Activated CD4-positive, alpha-beta T cell treated with anti-CD3 and anti-CD28 coated beads for 36 hours (primary cell): Measurements from ENCODE around the gene FCSK. TPM values are rescaled to one million over a fixed set of nuclear protein-coding genes. Genes with fewer than 3 reads are reported as not detected.
"Not testable (repeated sequence)": the region's sequence is repeated elsewhere in the genome, so short reads cannot be mapped to it uniquely, and the experiment has no call there.

Source experiments
- ATAC-seq: fragments of 200-7000 bp; cut with Tn5 transposase; one replicate; pipeline ENCODE4 v1.10.0; 2021; ENCODE audit warnings: mild to moderate bottlenecking, moderate library complexity
- CTCF ChIA-PET: fragments of 350-600 bp; sonication (Branson Sonifier 250); formaldehyde crosslinking; loops from one replicate; lab custom pipeline; 2021; ENCODE audit warnings: antibody characterized with exemption; lab: Charles Lee
- POLR2A ChIA-PET: fragments of 350-600 bp; sonication (Branson Sonifier 250); formaldehyde crosslinking; loops from one replicate; lab custom pipeline; 2021; ENCODE audit warnings: antibody characterized with exemption, inconsistent platforms; lab: Charles Lee
- DNase-seq: peaks from one replicate; pipeline ENCODE4 v3.0.0-alpha.2; 2020
- H3K27ac Mint-ChIP-seq: one replicate; pipeline ENCODE4 v1.8.0; 2021; ENCODE audit warnings: mixed read lengths
- H3K27me3 Mint-ChIP-seq: one replicate; pipeline ENCODE4 v1.8.0; 2021; ENCODE audit warnings: mixed read lengths
- H3K36me3 Mint-ChIP-seq: one replicate; pipeline ENCODE4 v1.8.0; 2021; ENCODE audit warnings: low read depth, mixed read lengths
- H3K4me1 Mint-ChIP-seq: one replicate; pipeline ENCODE4 v1.8.0; 2021; ENCODE audit warnings: mixed read lengths
- H3K4me3 Mint-ChIP-seq: one replicate; pipeline ENCODE4 v1.8.0; 2021; ENCODE audit warnings: mild to moderate bottlenecking, moderate library complexity, mixed read lengths
- H3K9me3 Mint-ChIP-seq: one replicate; pipeline ENCODE4 v1.8.0; 2021; ENCODE audit warnings: low read depth, mixed read lengths
- intact Hi-C, 2 experiments: fragments of 100-400 bp; cut with DNase I in 1 of 2; cut with micrococcal nuclease in 1 of 2; formaldehyde crosslinking; loops; one replicate each; pipeline versions ENCODE4 v1.14.2 to v1.15.1; 2022 to 2024; cut with DNase I, micrococcal nuclease
- total RNA-seq, 2 experiments: library from RNA; stranded (reverse); gene quantifications; one replicate each; pipeline ENCODE4 v1.2.3, GENCODE V29; 2021

FCSK gene
- total RNA-seq, 2 experiments from 2014 or later: 10.3 to 13.4 TPM

DNA sequence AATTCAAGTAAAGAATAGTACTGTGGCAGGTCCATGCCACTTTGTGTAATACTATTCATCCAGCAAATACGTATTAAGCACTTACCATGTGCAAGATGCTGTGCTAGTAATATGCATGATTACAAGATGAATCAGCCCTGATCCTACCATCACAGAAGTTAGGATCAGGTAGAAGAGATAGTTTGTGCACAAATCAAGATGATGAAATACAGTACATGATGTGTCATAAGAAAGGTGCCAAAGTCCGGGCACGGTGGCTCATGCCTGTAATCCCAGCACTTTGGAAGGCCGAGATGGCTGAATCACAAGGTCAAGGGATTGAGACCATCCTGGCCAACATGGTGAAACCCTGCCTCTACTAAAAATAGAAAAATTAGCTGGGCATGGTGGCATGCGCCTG lies 58.1 kb downstream of the FCSK start:
- ChIA-PET CTCF (interaction anchor here (0.8 kb wide), 1 partner anchor 23 kb away, joined by 3 read pairs; no protein-coding TSS in a partner anchor), POLR2A (no interaction called here)
- H3K4me3 Mint-ChIP-seq: no peak overlapping the region
- no peak for ATAC-seq
- peaks cover 33% of the 10 kb centered on the region for H3K36me3 Mint-ChIP-seq
- no peaks in the 10 kb centered on the region for H3K27me3 Mint-ChIP-seq
- intact Hi-C loops: no loop called here
- no peaks in the 10 kb centered on the region for H3K9me3 Mint-ChIP-seq
- H3K27ac Mint-ChIP-seq: no peak overlapping the region
- peaks cover 8% of the 10 kb centered on the region for H3K4me1 Mint-ChIP-seq
- DNase-seq: no peak

DNA sequence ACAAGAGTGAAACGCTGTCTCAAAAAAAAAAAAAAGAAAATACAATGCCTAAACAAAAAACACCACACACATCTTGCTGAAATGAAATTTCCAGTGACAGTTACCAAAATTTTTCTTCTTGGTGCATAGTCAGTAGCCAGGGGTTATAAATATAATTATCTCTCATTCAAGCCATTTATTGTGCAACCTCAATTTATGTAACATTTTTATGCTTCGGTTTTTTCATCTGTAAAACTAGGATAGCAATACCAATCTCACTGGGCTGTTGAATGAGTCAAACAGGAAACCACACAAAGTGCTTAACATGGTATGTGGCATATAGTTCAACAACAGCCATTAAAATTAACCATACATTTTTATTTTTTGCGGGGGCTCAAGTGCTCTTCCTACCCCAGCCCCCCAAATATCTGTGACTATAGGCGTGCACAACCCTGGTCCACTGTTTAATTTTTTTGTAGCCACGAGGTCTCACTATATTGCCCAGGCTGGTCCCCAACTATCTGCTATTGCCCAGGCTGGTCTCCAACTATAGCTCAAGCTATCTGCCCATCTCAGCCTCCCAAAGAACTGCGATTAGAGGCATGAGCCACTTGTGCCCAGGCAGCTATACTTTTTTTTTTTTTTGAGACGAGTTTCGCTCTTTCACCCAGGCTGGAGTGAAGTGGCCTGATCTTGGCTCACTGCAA lies 66.4 kb downstream of the FCSK start:
- H3K4me1 Mint-ChIP-seq: peaks cover 28% of the 10 kb centered on the region
- ChIA-PET POLR2A (interaction anchor here (0.6 to 4.5 kb wide), 4 partner anchors 44 to 266 kb away, joined by 3 to 19 read pairs (median 4); partner anchors contain the start of genes AARS1 and DDX19A), CTCF (no interaction called here)
- no peaks in the 10 kb centered on the region for H3K9me3 Mint-ChIP-seq
- peak overlapping the region; percentile 33 for H3K4me3 Mint-ChIP-seq
- H3K27me3 Mint-ChIP-seq: no peaks in the 10 kb centered on the region
- intact Hi-C loops: loop anchor here (5.0 to 10.0 kb wide), 5 partner anchors 217 to 1096 kb away; partner anchors contain the start of genes CMTR2 (in 1 of the 2), CYB5B (in 1 of the 2), EXOSC6 (in 1 of the 2) and PDPR (in 1 of the 2)
- H3K27ac Mint-ChIP-seq: peak overlapping the region; percentile 65
- peaks cover 27% of the 10 kb centered on the region for H3K36me3 Mint-ChIP-seq
- DNase-seq (no peak), ATAC-seq (peak; percentile 48)

DNA sequence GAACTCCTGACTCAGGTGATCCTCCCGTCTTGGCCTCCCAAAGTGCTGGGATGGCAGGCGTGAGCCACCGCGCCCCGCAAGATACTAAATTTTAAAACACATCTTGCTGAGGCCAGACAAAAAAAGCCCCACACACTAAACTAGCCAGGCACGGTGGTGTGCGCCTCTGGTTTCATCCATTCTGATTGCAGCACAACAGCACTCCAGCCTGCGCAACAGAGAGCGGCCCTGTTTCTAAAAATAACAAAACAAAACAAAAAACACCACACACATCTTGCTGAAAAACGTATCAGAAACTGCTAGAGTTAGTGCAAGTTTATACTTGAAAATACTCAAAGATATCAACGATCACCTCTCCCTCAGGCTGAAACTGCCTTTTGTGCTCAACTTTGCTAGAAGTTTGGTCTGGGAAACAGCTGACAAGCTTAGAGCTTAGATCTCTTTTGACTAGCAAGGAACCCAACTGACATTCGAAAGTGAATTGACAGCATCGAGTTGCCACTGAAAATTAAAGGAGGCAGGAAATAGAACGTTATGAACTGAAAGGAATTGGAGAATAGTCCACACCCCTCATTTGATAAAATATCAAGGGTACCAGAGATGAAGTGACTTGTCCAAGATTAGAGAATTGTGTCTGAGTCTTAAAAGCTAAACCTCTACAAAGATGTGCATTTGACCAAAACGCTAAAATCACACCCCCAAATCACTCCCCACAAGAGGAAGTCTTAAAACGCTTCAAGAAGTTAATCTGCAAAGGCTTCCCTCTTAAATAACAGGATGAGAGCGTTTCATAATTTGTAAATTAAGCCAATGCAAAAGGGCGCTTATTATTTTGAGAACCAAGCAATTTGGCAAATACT lies 68.1 kb downstream of the FCSK start:
- no peak for DNase-seq
- ChIA-PET CTCF (interaction anchor here (0.7 to 1.4 kb wide), 4 partner anchors 118 to 144 kb away, joined by 3 to 4 read pairs (median 3); no protein-coding TSS in a partner anchor), POLR2A (interaction anchor here (0.6 to 4.5 kb wide), 12 partner anchors 11 to 1136 kb away, joined by 3 to 19 read pairs (median 6); partner anchors contain the start of genes AARS1 and DDX19A)
- no peaks in the 10 kb centered on the region for H3K9me3 Mint-ChIP-seq
- ATAC-seq: no peak
- H3K4me1 Mint-ChIP-seq: peaks cover 44% of the 10 kb centered on the region
- peak overlapping the region; percentile 98 for H3K27ac Mint-ChIP-seq
- peaks cover 38% of the 10 kb centered on the region for H3K36me3 Mint-ChIP-seq
- intact Hi-C loops: loop anchor here (1.0 to 10.0 kb wide), 12 partner anchors 46 to 1098 kb away; partner anchors contain the start of genes ST3GAL2 (in 2 of the 2), CMTR2 (in 1 of the 2), CYB5B (in 1 of the 2) and DDX19A (in 1 of the 2)
- no peaks in the 10 kb centered on the region for H3K27me3 Mint-ChIP-seq
- H3K4me3 Mint-ChIP-seq: peak overlapping the region; percentile 96

DNA sequence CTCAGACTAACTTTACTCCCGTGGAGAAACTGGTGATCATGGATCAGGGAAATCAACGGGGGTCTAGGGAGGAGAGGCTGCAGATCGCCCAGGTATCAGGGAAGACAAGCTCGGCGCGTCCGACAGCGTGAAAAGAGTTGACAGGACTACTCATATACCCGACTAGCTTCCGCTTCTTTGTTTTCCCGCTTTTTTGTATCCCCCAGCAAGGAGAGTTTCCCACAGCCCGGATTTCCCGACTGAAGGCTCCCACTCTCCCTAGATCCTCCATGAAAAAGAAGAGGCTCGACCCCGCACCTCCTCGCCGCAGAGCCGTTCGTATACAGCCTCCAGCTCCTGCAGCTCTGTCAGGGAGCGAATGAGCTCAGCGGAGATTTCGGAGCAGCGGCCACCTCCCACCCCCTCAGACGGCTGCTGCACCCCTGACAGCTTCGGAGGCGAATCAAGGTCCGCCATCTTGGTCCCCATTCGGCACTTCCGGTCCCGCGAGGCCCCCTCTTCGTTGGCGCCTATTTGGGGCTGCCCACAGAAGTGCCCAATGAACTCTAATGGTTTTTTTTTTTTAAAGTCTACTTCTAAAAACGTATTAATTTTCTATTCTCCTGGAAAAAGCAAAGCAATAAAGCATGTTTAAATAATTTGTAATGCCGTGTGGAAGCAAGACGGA lies 68.8 kb downstream of the FCSK start, which contains the start of gene COG4:
TSS of gene COG4 (minus strand) at position 479 of the 667 bp plus-strand sequence. CDS start at position 468, 11 bp downstream.
- peaks cover 41% of the 10 kb centered on the region for H3K36me3 Mint-ChIP-seq
- POLR2A ChIA-PET: interaction anchor here (0.6 to 4.5 kb wide), 14 partner anchors 11 to 1269 kb away, joined by 3 to 19 read pairs (median 6); partner anchors contain the start of genes AARS1 and DDX19A
- H3K9me3 Mint-ChIP-seq: no peaks in the 10 kb centered on the region
- H3K27ac Mint-ChIP-seq: peak within 1 kb of the TSS; percentile 98
- peak; percentile 79 for ATAC-seq
- CTCF ChIA-PET: interaction anchor here (0.7 to 1.4 kb wide), 5 partner anchors 98 to 145 kb away, joined by 3 to 4 read pairs (median 3); no protein-coding TSS in a partner anchor
- no peaks in the 10 kb centered on the region for H3K27me3 Mint-ChIP-seq
- peaks cover 46% of the 10 kb centered on the region for H3K4me1 Mint-ChIP-seq
- H3K4me3 Mint-ChIP-seq: peak within 1 kb of the TSS; percentile 96
- DNase-seq: peak; percentile 96
- intact Hi-C loops: loop anchor here (1.0 to 10.0 kb wide), 12 partner anchors 47 to 1098 kb away; partner anchors contain the start of genes ST3GAL2 (in 2 of the 2), CMTR2 (in 1 of the 2), CYB5B (in 1 of the 2) and DDX19A (in 1 of the 2)

DNA sequence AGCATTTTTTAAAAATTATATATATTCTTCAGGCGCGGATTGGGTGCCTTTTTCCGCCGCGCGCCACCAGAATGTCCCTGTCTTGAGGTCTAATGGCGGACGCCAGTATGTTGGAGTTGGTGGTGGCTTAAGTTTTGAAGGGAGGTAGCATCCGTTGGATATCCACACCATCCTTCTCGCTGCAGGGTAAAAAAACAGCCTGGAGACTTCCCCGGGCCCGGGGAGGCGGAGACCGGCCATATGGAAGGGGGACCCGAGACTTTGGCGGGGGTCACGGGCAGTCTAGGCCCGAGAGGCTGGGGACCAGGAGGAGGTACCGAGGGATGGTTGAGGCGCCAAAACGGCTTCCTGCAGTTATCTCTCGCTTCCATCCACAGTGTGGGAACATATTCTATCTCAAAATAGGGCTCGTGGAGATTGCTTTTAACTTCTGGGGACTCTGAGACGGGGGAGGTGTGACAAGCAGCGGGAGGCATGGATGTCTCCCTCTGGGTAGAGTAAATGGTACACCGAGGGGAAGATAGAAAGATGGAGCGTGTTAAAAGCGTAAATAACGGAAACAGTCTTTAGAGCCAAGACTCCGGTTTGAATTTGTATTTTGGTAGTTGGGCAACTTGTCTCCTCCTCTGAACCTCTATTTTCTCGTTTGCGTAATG lies 69.5 kb downstream of the FCSK start, which contains the start of gene SF3B3:
TSS of gene SF3B3 (plus strand) at position 74 of the 656 bp plus-strand sequence. CDS start 2,841 bp downstream, outside the sequence.
- H3K9me3 Mint-ChIP-seq: no peaks in the 10 kb centered on the region
- ChIA-PET CTCF (interaction anchor here (0.7 to 1.6 kb wide), 5 partner anchors 99 to 256 kb away, joined by 3 to 5 read pairs (median 3); partner anchors contain the start of gene DDX19A), POLR2A (interaction anchor here (0.7 to 4.5 kb wide), 6 partner anchors 10 to 177 kb away, joined by 3 to 19 read pairs (median 5); partner anchors contain the start of gene DDX19A)
- H3K4me1 Mint-ChIP-seq: peaks cover 52% of the 10 kb centered on the region
- no peaks in the 10 kb centered on the region for H3K27me3 Mint-ChIP-seq
- DNase-seq: peak; percentile 84
- ATAC-seq: peak; percentile 69
- intact Hi-C loops: loop anchor here (1.0 to 10.0 kb wide), 15 partner anchors 47 to 1099 kb away; partner anchors contain the start of genes AARS1 (in 2 of the 2), DDX19A (in 2 of the 2), ST3GAL2 (in 2 of the 2) and CMTR2 (in 1 of the 2)
- H3K36me3 Mint-ChIP-seq: peaks cover 47% of the 10 kb centered on the region
- peak within 1 kb of the TSS; percentile 98 for H3K27ac Mint-ChIP-seq
- H3K4me3 Mint-ChIP-seq: peak within 1 kb of the TSS; percentile 96

DNA sequence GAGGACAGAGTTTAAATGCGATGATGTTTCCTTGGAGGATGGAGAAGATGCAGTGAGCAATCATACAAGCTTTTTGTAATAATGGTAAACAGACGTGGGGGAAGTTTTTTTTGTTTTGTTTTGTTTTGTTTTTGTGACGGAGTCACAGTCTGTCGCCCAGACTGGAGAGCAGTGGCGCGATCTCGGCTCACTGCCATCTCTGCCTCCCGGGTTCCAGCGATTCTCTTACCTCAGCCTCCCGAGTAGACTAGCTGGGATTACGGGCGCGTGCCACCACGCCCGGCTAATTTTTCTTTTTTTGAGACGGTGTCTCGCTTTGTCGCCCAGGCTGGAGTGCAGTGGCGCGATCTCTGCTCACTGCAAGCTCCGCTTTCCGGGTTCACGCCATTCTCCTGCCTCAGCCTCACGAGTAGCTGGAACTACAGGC lies 70.0 kb downstream of the FCSK start:
- CTCF ChIA-PET: interaction anchor here (0.6 to 1.6 kb wide), 9 partner anchors 8 to 257 kb away, joined by 3 to 5 read pairs (median 4); partner anchors contain the start of gene DDX19A
- not testable (repeated sequence) for H3K9me3 Mint-ChIP-seq, ATAC-seq, H3K27me3 Mint-ChIP-seq
- DNase-seq: peak; percentile 40
- POLR2A ChIA-PET: interaction anchor here (0.6 to 4.5 kb wide), 8 partner anchors 9 to 1289 kb away, joined by 3 to 19 read pairs (median 4); partner anchors contain the start of genes AARS1 and DDX19A
- peaks cover 57% of the 10 kb centered on the region for H3K4me1 Mint-ChIP-seq
- intact Hi-C loops: loop anchor here (1.0 to 10.0 kb wide), 9 partner anchors 48 to 1100 kb away; partner anchors contain the start of genes AARS1 (in 2 of the 2), CMTR2 (in 1 of the 2), CYB5B (in 1 of the 2) and DDX19A (in 1 of the 2)
- peak overlapping the region; percentile 96 for H3K4me3 Mint-ChIP-seq
- H3K36me3 Mint-ChIP-seq: peaks cover 52% of the 10 kb centered on the region
- H3K27ac Mint-ChIP-seq: peak overlapping the region; percentile 98

DNA sequence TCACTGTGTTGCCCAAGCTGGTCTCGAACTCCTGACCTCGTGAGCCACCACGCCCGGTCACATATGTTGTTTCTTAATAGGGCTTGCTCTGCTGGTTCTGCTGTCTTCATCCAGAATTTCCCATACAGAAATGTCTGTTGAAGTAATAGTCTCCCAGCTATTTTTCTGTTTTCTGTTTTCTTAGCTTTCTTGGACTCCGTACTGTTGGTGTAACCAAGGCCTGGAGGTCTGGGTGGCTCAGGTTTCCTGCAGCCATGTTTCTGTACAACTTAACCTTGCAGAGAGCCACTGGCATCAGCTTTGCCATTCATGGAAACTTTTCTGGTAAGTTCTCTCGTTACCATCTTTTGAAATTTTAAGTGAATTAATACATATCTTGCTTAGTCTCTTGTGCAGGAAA lies 72.0 kb downstream of the FCSK start:
- intact Hi-C loops: loop anchor here (5.0 to 10.0 kb wide), 4 partner anchors 46 to 1102 kb away; partner anchors contain the start of genes CMTR2 (in 1 of the 2), CYB5B (in 1 of the 2) and EXOSC6 (in 1 of the 2)
- POLR2A ChIA-PET: interaction anchor here (2.8 kb wide), 1 partner anchor 146 kb away, joined by 12 read pairs; no protein-coding TSS in a partner anchor
- H3K36me3 Mint-ChIP-seq: peaks cover 62% of the 10 kb centered on the region
- CTCF ChIA-PET: interaction anchor here (0.8 to 1.7 kb wide), 2 partner anchors 12 to 14 kb away, joined by 3 to 6 read pairs; no protein-coding TSS in a partner anchor
- peak overlapping the region; percentile 96 for H3K4me3 Mint-ChIP-seq
- peak overlapping the region; percentile 80 for H3K27ac Mint-ChIP-seq
- ATAC-seq (no peak), DNase-seq (no peak)
- H3K9me3 Mint-ChIP-seq: no peaks in the 10 kb centered on the region
- peaks cover 49% of the 10 kb centered on the region for H3K4me1 Mint-ChIP-seq
- no peaks in the 10 kb centered on the region for H3K27me3 Mint-ChIP-seq

DNA sequence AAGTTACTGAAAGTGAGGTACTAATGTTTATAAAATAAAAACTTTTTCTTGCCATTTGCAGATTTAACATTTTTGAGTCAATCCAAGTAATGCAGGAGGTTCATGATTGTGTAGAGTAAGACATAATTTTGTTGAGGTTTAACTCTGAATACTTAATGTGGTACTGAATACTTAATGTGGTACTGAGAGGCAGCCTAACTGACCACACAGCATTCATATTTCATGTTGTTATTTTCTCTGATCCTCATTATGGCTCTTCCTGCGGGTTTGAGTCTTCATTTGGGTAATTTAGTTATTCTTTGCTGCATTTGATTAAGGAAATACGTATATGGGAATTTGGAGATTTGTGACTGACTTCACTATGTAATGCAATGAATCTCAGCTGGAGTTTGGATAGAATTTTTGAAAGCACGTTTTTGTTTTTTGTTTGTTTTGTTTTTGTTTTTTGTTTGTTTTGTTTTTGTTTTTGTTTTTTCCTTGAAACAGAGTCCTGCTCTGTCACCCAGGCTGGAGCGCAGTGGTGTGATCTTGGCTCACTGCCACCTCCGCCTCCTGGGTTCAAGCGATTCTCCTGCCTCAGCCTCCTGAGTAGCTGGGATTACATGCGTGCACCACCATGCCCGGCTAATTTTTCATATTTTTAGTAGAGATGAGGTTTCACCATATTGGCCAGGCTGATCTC lies 73.1 kb downstream of the FCSK start:
- H3K27ac Mint-ChIP-seq: peak overlapping the region; percentile 80
- H3K27me3 Mint-ChIP-seq: no peaks in the 10 kb centered on the region
- H3K9me3 Mint-ChIP-seq: no peaks in the 10 kb centered on the region
- peaks cover 70% of the 10 kb centered on the region for H3K36me3 Mint-ChIP-seq
- DNase-seq (no peak), ATAC-seq (no peak)
- peaks cover 46% of the 10 kb centered on the region for H3K4me1 Mint-ChIP-seq
- POLR2A ChIA-PET: no interaction called here
- intact Hi-C loops: loop anchor here (5.0 to 10.0 kb wide), 4 partner anchors 45 to 1103 kb away; partner anchors contain the start of genes CMTR2 (in 1 of the 2), CYB5B (in 1 of the 2) and EXOSC6 (in 1 of the 2)
- CTCF ChIA-PET: interaction anchor here (1.7 kb wide), 1 partner anchor 11 kb away, joined by 6 read pairs; no protein-coding TSS in a partner anchor
- peak overlapping the region; percentile 96 for H3K4me3 Mint-ChIP-seq
